HT1080 (cell line): Measurements from ENCODE around the gene CD22. TPM values are rescaled to one million over a fixed set of nuclear protein-coding genes. Genes with fewer than 3 reads are reported as not detected.
"Not testable (repeated sequence)": the region's sequence is repeated elsewhere in the genome, so short reads cannot be mapped to it uniquely, and the experiment has no call there.

Experiments used
- DNase-seq: peaks from one replicate; pipeline ENCODE4 v3.0.0-alpha.2; 2015; ENCODE audit warnings: low read depth
- polyA plus RNA-seq, 2 experiments: library from polyadenylated mRNA; depleted of rRNA; stranded (reverse); fragments of >200 nt; gene quantifications; 2 replicates each; pipeline ENCODE4 v1.2.3, GENCODE V29; 2015
- total RNA-seq: library from RNA; depleted of rRNA; stranded (reverse); fragments of >200 nt; shearing (Covaris generic); gene quantifications from 2 replicates; pipeline ENCODE4 v1.2.3, GENCODE V29; 2014; rRNA removed

Gene CD22
- 23.2 and 27.6 TPM in 2 replicates for total RNA-seq
- 23.2 and 24.9 TPM in 2 replicates for polyA plus RNA-seq (2015; cell fraction: cytosol; rRNA removed)
- 60.0 and 64.7 TPM in 2 replicates for polyA plus RNA-seq (2015; cell fraction: nucleus; rRNA removed)

DNA sequence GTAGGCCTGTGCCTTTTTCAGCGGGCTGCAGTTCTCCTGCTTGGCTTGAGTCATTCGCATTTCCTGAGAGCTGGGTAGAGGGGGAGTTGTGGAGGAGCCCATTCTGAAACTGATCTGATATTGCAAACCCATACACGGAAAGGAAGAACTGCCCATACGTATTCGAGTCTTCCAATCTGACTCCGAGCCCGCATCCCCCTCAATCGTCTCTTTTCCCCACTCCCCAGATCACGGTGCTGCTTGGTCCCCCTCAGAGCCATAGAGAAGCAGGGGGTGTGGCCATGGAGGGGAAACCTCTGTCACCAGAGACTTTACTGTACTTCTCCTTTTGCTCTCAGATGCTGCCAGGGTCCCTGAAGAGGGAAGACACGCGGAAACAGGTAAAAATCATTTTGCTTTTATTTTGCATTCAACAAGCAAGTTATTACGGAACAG, at the start of gene CD22:
Gene CD22 (plus strand): TSS at position 337 of the 435 bp plus-strand sequence. CDS start 2,854 bp downstream, outside the sequence.
- DNase-seq: no peak

DNA sequence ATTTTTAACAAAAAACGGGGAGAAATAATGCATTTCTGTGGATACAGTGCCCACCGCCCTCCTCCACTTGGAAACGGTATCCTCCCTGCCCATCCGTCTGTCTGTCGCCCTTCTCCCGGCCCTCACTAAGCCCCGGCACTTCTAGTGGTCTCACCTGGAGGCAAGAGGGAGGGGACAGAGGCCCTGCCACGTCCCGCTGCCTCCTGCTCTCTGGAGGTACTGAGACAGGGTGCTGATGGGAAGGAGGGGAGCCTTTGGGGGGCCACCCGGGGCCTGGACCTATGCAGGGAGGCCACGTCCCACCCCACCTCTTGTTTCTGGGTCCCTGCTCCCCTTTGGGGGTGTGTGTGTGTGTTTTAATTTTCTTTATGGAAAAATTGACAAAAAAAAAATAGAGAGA, 49.6 kb upstream of the CD22 start:
- DNase-seq: no peak

DNA sequence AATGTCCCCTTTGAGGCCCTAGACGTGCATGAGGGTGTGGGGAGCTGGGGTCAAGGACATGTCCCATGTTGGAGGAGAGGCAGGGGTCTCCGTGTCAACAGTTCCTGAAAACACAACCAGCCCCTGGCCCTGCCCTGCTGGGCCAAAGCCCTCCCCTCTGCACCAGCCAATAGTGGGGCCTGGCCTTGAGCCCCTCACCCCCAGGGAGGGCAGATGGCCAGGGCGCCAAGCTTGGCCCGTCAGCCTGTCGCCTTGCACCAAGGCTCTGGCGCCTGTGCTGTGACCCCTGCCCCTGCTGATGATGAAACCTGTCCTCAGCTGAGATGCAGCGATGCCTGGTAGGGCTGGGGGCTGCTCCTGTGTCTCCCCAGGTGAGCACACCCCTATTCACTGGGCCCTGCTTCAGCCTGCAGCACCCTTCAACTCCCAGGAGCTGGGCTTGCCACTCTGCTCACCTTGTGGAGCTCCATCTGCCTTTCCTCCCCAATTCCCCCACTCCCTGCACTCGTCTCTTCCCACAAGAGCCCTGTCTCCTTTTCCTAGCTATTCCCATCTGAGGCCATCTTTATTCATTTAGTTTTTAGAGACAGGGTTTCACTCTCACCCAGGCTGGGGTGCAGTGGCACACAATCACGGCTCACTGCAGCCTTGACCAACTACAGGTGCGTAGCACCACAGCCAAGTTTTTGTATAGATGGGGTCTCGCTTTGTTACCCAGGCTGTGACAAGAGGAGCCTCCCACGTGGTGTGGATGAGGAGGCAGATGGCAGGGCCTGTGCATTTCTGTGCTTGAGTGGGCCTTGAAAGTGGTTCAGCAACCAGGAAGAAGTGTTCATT, 48.8 kb upstream of the CD22 start:
- no peak for DNase-seq

DNA sequence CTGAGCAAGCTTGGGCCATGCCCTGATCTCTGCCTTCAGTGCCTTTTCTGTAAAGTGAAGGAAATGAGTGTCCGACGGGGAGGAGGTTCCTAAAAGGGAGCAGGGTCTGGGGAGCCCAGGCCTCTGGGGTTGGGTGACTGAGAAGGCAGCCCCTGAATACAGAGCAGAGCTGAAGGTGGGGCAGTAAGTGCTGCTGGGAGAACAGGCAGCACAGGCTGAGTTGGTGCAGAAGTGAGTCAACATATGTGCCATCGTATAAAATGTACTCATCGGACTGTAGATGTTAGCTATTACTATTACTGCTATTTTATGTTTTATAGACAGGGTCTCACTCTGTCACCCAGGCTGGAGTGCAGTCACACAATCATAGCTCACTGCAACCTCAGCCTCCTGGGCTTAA, 47.7 kb upstream of the CD22 start:
- no peak for DNase-seq

DNA sequence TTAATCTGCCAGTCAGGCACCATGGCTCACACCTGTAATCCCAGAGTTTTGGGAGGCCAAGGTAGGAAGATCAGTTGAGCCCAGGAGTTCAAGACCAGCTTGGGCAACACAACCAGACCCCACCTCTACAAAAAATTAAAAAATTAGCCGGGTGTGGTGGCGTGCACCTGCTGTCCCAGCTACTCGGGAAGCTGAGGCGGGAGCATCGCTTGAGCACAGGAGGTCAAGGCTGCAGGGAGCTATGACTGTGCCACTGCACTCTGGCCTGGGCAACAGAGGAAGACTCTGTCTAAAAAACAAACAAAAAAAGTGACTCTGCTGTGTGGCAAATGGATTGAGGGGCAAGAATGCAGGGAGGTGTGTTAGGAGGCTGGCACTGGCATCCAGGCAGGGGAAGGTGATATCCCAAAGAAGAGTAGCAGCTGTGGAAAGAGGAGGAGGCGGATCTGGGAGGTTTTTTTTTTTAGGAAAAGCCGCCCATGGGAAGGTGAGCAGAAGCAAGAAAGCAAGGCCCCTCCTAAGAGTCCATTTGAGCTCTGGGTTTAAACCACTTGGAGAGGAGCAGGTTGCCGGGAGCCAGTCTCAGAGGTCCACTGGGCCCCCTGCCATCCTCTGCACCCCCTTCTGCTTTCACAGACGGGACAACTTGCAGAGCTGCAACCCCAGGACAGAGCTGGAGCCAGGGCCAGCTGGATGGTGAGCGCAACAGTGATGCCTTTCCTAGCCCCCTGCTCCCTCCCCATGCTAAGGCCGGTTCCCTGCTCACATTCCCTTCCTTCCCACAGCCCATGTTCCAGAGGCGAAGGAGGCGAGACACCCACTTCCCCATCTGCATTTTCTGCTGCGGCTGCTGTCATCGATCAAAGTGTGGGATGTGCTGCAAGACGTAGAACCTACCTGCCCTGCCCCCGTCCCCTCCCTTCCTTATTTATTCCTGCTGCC, 44.6 kb upstream of the CD22 start:
- no peak for DNase-seq

DNA sequence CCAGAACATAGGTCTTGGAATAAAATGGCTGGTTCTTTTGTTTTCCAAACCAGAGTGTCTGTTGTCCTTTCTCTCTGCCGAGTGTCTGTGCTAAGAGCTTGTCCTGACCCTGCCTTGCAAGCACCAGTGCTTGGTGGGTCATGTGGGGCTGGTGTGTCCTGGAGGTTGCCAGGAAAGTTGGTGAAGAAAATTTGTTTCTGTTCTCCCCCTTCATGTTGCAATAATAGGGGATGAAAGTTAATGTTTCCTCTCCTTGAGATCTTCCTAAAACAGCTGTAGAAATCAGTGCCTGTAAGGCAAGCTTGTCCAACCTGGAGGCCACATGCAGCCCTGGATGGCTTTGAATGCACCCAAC, 43.9 kb upstream of the CD22 start:
- DNase-seq: no peak

DNA sequence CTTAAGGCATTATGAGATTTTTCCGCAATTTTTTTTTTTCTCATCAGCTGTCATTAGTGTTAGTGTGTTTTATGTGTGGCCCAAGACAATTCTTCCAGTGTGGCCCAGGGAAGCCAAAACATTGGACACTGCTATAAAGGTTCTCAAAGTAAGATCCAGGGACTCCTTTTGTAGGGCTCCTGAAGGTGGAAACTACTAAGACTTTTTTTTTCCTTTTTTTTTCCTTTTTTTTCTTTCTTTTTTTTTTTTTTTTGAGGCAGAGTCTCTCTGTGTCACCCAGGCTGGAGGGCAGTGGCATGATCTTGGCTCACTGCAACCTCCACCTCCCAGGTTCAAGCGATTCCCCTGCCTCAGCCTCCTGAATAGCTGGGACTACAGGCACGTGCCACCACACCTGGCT, 43.5 kb upstream of the CD22 start:
- not testable (repeated sequence) for DNase-seq

DNA sequence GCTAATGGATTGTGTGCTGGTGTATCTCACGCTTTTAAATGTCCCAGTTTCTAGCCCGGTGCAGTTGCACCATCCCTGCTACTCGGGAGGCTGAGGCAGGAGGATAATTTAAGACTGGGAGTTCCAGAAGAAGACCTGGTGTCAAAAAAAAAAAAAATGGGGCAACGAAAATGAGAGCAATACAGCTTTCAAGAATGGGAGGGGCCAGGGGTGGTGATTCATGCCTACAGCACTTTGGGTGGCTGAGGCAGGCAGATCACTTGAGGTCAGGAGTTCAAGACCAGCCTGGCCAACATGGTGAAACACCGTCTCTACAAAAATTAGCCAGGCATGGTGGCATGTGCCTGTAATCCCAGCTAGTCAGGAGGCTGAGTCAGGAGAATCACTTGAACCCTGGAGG, 42.9 kb upstream of the CD22 start:
- DNase-seq: not testable (repeated sequence)

DNA sequence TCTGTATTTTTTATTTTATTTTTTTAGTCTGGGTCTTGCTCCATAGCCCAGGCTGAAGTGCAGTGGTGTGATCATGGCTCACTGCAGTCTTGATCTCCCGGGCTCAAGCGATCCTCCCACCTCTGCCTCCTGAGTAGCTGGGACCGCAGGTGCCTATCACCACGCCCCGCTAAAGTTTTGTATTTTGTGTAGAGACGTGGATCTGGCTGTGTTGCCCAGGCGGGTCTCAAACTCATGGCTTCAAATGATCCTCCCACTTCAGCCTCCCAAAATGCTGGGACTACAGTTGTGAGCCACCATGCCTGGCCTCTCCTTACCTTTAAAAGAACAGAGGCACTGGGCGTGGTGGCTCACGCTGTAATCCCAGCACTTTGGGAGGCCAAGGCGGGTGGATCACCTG, 41.3 kb upstream of the CD22 start:
- no peak for DNase-seq

DNA sequence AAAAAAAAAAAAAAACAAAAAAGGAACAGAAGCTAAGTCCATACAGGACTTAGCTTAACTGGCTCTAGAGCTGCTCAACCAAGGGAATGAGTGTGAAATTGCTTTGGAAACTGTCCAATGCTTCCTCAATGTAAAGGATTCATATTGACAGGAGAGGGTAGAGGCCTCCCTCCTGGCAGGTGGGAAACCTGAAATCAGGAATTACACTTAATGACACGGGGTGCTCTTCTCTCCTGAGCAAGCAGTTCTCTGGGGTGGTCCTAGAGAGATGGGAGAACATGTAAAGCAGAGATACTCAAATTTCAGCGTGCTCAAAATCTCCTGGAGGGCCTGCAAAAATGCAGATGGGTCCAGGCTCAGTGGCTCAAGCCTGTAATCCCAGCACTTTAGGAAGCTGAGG, 40.7 kb upstream of the CD22 start:
- no peak for DNase-seq

DNA sequence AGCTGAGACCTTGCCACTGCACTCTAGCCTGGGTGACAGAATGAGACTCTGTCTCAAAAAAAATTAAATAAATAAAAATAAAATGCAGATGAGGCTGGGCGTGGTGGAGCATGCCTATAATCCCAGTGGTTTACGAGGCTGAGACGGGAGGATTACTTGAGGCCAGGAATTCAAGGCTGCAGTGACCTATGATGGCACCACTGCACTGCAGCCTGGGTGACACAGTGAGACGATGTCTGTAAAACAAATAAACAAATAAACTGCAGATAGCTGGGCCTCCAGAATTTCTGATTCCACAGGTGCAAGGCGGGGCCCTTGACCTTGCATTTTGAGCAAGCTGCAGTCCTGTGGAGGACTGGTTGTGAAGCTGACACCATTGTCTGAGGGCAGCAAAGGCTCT, 40.1 kb upstream of the CD22 start:
- no peak for DNase-seq

DNA sequence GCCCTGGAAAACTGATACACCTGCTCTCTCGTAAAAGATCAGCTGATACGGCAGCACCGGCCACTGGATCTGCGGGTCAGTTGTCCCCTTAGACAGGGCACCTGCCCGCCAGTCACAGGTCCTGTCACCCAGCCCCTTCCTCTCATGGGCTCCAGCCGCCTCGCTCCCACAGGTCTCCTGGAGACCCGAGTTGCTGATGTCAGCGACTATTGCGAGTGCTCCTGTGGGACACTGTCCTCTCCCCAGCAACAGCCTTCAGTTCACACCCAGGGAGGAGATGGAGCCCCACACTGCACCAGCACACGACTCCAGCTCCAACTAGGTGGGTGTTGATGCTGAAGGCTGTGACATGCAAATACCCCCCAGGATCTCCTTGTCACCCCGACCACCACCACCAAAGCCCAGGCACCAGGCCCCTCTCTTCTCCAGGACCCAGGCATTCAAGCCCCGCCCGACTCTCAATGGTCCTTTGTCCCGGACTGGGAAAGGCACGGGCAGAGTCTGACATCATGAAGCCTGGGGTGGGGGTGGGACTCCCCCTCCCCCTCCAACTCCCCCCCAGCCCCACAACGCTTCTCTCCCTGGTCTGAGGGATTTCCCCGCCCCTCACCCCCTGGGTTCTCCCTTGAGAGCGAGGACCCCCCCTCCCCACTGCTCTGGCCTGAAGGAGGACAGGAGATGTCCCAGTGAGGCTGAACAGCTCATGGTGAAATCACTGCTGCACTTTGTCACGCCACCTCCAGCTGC, 38.4 kb upstream of the CD22 start:
- DNase-seq: no peak

DNA sequence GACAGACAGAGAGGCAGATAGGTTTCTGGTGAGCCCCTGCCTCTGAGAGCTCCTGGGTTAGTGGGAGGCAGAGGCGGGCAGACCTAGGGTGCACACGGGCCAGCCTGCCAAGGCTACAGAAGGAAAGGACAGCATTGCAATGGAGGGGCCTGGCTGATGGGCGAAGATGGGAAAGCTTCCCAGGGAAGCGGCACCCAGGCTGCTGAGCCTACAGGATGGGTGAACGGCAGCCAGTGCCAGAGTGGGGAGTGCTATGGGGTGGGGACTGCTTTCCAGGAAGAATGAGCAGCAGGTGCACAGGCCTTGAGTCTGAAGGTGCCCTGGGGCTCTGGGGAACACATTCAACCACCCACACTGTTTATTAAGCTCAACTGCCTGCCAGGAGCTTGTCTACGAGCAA, 37.7 kb upstream of the CD22 start:
- DNase-seq: no peak

DNA sequence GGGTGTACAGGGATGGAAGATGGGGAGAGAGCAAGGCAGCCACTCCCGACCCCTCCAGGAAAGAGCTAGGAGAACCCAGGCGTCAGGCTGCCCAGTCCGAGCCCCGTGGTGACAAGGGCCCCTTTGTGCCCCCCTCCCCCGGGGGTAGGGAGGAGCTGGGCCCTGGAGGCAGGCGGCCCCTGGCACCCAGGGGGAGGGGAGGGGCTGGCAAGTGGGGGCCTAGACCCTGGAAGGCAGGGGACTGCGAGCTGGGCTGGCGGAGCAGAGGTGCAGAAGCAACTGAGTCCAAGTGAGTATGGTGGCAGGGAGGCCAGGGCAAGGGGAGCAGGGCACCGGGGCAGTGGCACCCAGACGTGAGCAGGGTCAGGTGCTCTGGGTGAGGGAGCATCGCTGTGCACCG, 37.1 kb upstream of the CD22 start, which contains the start of gene MAG:
Gene MAG (plus strand): TSS at position 246 of the 400 bp plus-strand sequence. CDS start 3,248 bp downstream, outside the sequence.
- DNase-seq: no peak

DNA sequence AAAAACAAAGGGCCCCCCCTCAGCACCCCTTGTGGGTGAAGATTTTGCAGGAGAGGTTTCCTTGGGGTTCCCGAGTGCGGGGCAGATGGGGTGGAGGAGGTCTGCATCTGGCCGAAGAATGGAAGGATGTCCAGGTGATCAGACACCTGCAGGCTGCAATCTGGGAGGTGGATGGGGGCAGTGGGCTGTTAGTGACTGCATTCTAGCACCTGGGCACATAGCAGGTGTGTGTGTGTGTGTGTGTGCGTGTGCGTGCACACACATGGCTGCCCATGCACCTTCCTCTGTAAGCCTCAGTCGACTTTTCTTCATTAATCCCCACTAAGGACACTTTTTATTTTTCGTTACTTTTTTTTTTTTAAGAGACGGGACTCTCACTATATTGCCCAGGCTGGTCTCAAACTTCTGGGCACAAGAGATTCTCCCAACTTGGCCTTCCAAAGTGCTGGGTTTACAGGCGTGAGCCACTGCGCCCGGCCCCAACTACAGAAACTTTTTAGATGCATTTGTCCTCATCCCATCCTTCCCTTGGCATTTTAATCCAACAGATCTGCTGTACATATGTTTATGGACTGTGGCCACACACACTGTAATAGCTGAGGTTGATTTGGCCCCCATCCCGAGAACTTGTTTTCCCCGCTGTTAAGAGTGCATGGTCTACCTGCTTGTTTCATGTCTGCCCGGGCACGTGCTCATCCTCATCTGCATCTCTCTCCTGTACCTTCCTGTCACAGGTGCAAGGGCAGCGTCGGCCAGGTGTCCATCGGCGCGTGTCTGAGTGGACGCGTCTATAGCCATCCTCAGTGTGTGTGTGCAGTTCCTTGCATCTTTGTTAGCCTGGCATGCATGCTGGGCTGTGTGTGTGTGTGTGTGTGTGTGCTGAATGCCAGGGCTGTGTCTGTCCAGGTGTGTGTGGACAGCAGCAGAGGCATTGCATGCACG, 36.3 kb upstream of the CD22 start:
- no peak for DNase-seq

DNA sequence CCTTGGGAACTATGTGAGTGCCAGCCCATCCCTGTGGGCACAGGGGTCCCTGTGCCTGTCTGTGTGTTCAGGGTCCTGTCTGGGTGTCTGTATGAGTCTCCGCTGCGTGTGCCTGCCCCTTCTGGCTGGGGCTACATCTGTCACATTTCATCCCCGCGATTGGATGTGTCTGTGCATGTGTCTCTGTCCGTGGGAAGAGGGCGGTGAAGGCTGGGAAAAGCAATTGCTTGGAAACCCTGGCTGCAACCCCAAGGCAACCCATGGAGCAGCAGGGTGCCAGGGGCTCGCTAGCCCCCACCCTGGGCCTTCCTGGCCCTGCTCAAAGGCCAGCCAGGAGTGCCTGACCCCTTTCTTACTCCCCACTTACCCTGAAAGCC, 35.6 kb upstream of the CD22 start:
- no peak for DNase-seq

DNA sequence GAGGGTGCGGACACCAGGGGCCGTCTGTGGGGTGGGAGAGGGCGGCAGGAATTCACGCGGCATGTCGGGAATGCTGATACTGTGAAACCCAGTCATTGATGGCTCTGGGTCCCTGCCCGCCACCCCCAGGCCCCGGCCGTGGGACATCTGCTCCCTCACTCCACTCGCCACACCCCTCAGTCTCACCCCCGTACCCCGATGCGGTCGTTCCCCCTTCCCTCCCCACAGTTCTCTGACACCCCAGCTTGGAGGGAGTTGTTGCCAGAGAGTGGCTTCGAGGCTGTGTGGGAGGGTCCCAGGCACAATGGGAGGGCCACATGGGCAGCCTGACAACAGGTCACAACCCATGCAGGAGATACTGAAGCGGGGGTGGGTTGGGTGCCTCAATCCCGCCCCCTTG, 35.2 kb upstream of the CD22 start:
- no peak for DNase-seq

DNA sequence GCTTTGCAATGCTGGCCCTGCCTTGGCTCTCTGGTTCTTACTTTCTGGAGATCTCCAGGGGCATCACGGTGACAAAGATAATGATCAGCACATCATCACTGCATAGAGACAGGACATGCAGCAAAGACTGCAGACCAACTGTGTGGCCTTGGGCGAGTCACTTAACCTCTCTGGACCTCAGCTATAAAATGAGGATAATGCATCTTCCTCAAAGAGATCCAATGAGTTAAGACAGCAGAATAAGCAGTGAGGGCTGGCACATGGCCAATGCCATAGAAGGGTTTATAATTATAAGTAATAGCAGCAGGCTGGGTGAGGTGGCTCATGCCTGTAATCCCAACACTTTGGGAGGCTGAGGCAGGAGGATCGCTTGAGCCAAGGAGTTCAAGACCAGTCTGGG, 34.7 kb upstream of the CD22 start:
- no peak for DNase-seq

DNA sequence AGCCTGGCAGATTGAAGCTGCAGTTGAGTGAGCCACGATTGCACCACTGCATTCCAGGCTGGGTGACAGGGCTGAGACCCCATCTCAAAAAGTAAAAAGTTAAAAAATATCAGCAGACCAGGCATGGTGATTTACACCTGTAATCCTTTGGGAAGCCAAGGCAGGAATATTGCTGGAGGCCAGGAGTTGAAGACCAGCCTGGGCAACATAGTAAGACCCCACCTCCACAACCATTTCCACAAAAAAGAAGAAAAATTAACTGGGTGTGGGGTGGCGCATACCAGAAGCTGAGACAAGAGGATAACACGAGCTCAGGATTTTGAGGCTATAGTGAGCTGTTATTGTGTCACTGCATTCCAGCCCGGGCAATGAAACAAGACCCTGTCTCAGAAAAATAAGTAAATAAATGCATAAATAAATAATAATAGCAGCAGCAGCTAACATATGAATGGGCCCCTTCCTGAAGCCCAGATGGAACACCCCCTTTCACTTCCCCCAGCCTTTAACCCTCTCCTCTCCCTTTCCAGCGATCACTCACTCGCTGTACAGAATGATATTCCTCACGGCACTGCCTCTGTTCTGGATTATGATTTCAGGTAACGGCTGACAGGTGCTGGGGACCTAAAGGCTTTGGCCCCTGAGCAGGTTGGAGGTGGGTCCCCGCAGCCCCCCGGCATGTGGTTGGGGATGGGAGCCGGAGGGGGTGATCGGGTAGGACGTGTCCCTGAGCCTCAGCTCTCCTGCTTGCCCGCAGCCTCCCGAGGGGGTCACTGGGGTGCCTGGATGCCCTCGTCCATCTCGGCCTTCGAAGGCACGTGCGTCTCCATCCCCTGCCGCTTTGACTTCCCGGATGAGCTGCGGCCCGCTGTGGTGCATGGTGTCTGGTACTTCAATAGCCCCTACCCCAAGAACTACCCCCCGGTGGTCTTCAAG, 33.9 kb upstream of the CD22 start:
- DNase-seq: no peak
